Vagina (tissue), 2 donors: ENCODE results near the gene SLC31A2. TPM values are rescaled to one million over a fixed set of nuclear protein-coding genes. Genes with fewer than 3 reads are reported as not detected.
A peak's percentile ranks its signal among the peaks of the same experiment; 100 is the strongest.

ENCODE experiments used
- DNase-seq, 2 donors: peaks; one replicate each; pipeline ENCODE4 v3.0.0-alpha.2; 2017; ENCODE audit errors: extremely low spot score in 2 of 2
- H3K27ac ChIP-seq: fragments of 200-600 bp; sonication (generic); one replicate; pipeline ENCODE4 v1.5.1; 2019
- H3K27me3 ChIP-seq: fragments of 200-600 bp; sonication (generic); one replicate; pipeline ENCODE4 v1.5.1; 2019
- H3K36me3 ChIP-seq, 2 donors: fragments of 200-600 bp; sonication (generic); one replicate each; pipeline ENCODE4 v1.5.1; 2017 to 2019
- H3K4me1 ChIP-seq: fragments of 200-600 bp; sonication (generic); one replicate; pipeline ENCODE4 v1.5.1; 2019
- H3K4me3 ChIP-seq, 2 donors: fragments of 200-600 bp; sonication (generic); 1 replicate in 1 of 2; 2 replicates in 1 of 2; pipeline ENCODE4 v1.5.1; 2016 to 2019
- H3K9me3 ChIP-seq: fragments of 200-600 bp; sonication (generic); one replicate; pipeline ENCODE4 v1.5.1; 2019
- CTCF ChIP-seq, 3 experiments: fragments of 450-650 bp in 2 of 3; fragments of 200-600 bp in 1 of 3; sonication (generic) in 1 of 3; IDR thresholded peaks; one replicate each; pipeline ENCODE4 v1.5.1; 2017 to 2019; ENCODE audit warnings: antibody characterized with exemption in 3 of 3, mild to moderate bottlenecking in 2 of 3, moderate library complexity in 2 of 3
- POLR2A ChIP-seq, 2 donors: fragments of 450-650 bp; IDR thresholded peaks; one replicate each; pipeline ENCODE4 v1.6.1; 2017; ENCODE audit warnings: antibody characterized with exemption in 2 of 2, mild to moderate bottlenecking in 2 of 2, moderate library complexity in 2 of 2
- POLR2AphosphoS5 ChIP-seq, 2 donors: sonication (generic); formaldehyde crosslinking; IDR thresholded peaks; one replicate each; pipeline ENCODE4 v1.9.0; 2017; ENCODE audit warnings: antibody characterized with exemption in 2 of 2, mild to moderate bottlenecking in 2 of 2, low read depth in 1 of 2; ENCODE audit not compliant: insufficient read depth in 1 of 2
- intact Hi-C: fragments of 100-400 bp; cut with DNase I; formaldehyde crosslinking; loops from one replicate; pipeline ENCODE4 v1.15.1; 2023
- total RNA-seq: library from RNA; depleted of rRNA; stranded (reverse); fragments of >200 nt; gene quantifications from one replicate; pipeline ENCODE4 v1.2.3, GENCODE V29; 2016

Gene SLC31A2
- total RNA-seq, 1 donor from 2014 or later, result 11.5 TPM

GRCh38 chr9:113166039-113166438, 15.2 kb downstream of the SLC31A2 start:
- Histone ChIP-seq H3K4me1 (no peaks in the 10 kb centered on the region), H3K27ac (no peak overlapping the region), H3K36me3 (peaks cover 0 to 83% of the 10 kb centered on the region in 2 donors), H3K27me3 (no peaks in the 10 kb centered on the region), H3K4me3 (no peak overlapping the region), H3K9me3 (no peaks in the 10 kb centered on the region)
- DNase-seq, result peak in 1 of 2 donors; percentile 40
- intact Hi-C loops, result no loop called here
- no peak for TF ChIP-seq CTCF (IDR thresholded peaks at IDR 0.05)
- TF ChIP-seq POLR2A (IDR thresholded peaks at IDR 0.05), result no peak
- TF ChIP-seq POLR2AphosphoS5 (IDR thresholded peaks at IDR 0.05; ENCODE audit: insufficient read depth in 1 of 2, low read depth in 1 of 2), result no peak

- DNase-seq, result no peak
- no peaks in the 10 kb centered on the region for H3K9me3 ChIP-seq
- intact Hi-C loops, result no loop called here
- H3K27me3 ChIP-seq, result no peaks in the 10 kb centered on the region
- H3K27ac ChIP-seq, result no peak overlapping the region
- no peaks in the 10 kb centered on the region for H3K4me1 ChIP-seq
- H3K4me3 ChIP-seq, result no peak overlapping the region
- TF ChIP-seq CTCF (IDR thresholded peaks at IDR 0.05) (no peak), POLR2AphosphoS5 (IDR thresholded peaks at IDR 0.05; ENCODE audit: insufficient read depth in 1 of 2, low read depth in 1 of 2) (no peak), POLR2A (IDR thresholded peaks at IDR 0.05) (no peak)
- H3K36me3 ChIP-seq, result peaks cover 0 to 83% of the 10 kb centered on the region in 2 donors
Measured at GRCh38 chr9:113168809-113169208, 18.0 kb downstream of the SLC31A2 start.

- TF ChIP-seq CTCF (IDR thresholded peaks at IDR 0.05), result no peak
- TF ChIP-seq POLR2A (IDR thresholded peaks at IDR 0.05), result no peak
- TF ChIP-seq POLR2AphosphoS5 (IDR thresholded peaks at IDR 0.05; ENCODE audit: insufficient read depth in 1 of 2, low read depth in 1 of 2), result no peak
- Histone ChIP-seq H3K4me1 (no peaks in the 10 kb centered on the region), H3K9me3 (no peaks in the 10 kb centered on the region), H3K36me3 (peaks cover 0 to 86% of the 10 kb centered on the region in 2 donors), H3K27me3 (no peaks in the 10 kb centered on the region), H3K4me3 (no peak overlapping the region), H3K27ac (no peak overlapping the region)
- DNase-seq, result no peak
- intact Hi-C loops, result no loop called here
Measured at GRCh38 chr9:113173341-113173740, 22.5 kb downstream of the SLC31A2 start.

- Histone ChIP-seq H3K27ac (no peak overlapping the region), H3K27me3 (no peaks in the 10 kb centered on the region), H3K36me3 (peaks cover 0 to 77% of the 10 kb centered on the region in 2 donors), H3K4me3 (no peak overlapping the region), H3K9me3 (no peaks in the 10 kb centered on the region), H3K4me1 (no peaks in the 10 kb centered on the region)
- no peak for TF ChIP-seq POLR2AphosphoS5 (IDR thresholded peaks at IDR 0.05; ENCODE audit: insufficient read depth in 1 of 2, low read depth in 1 of 2)
- no peak for TF ChIP-seq POLR2A (IDR thresholded peaks at IDR 0.05)
- TF ChIP-seq CTCF (IDR thresholded peaks at IDR 0.05), result no peak
- intact Hi-C loops, result no loop called here
- DNase-seq, result no peak
Measured at GRCh38 chr9:113176803-113177202, 26.0 kb downstream of the SLC31A2 start.

GRCh38 chr9:113177251-113177650, 26.4 kb downstream of the SLC31A2 start:
- H3K9me3 ChIP-seq, result no peaks in the 10 kb centered on the region
- DNase-seq, result no peak
- intact Hi-C loops, result no loop called here
- no peak overlapping the region for H3K27ac ChIP-seq
- H3K4me1 ChIP-seq, result no peaks in the 10 kb centered on the region
- no peaks in the 10 kb centered on the region for H3K27me3 ChIP-seq
- H3K4me3 ChIP-seq, result no peak overlapping the region
- peaks cover 0 to 82% of the 10 kb centered on the region in 2 donors for H3K36me3 ChIP-seq
- TF ChIP-seq CTCF (IDR thresholded peaks at IDR 0.05), result no peak
- no peak for TF ChIP-seq POLR2AphosphoS5 (IDR thresholded peaks at IDR 0.05; ENCODE audit: insufficient read depth in 1 of 2, low read depth in 1 of 2)
- TF ChIP-seq POLR2A (IDR thresholded peaks at IDR 0.05), result no peak
